Smooth muscle cell (in vitro differentiated cells): ENCODE results near the gene DR1. TPM values are rescaled to one million over a fixed set of nuclear protein-coding genes. Genes with fewer than 3 reads are reported as not detected.

Experiments used
- DNase-seq: peaks from one replicate; lab custom pipeline; 2025; ENCODE audit not compliant: unreplicated experiment; lab: John Stamatoyannopoulos, UW
- H2AFZ ChIP-seq: fragments of 200-600 bp; sonication (generic); 2 replicates; pipeline ENCODE4 v1.6.0; 2016; ENCODE audit warnings: antibody characterized with exemption, low read depth, mild to moderate bottlenecking
- H3F3A ChIP-seq: fragments of 200-600 bp; sonication (generic); 2 replicates; pipeline ENCODE4 v1.6.0; 2017; ENCODE audit warnings: antibody characterized with exemption, low read depth
- H3K27ac ChIP-seq: fragments of 200-600 bp; sonication (generic); 2 replicates; pipeline ENCODE4 v1.5.1; 2016; ENCODE audit warnings: low read depth, mild to moderate bottlenecking
- H3K27me3 ChIP-seq: fragments of 200-600 bp; sonication (generic); 2 replicates; pipeline ENCODE4 v1.6.1; 2016; ENCODE audit warnings: low read depth, mild to moderate bottlenecking
- H3K36me3 ChIP-seq: fragments of 200-600 bp; sonication (generic); 2 replicates; pipeline ENCODE4 v1.5.1; 2016; ENCODE audit warnings: low read depth
- H3K4me1 ChIP-seq: fragments of 200-600 bp; sonication (generic); 2 replicates; pipeline ENCODE4 v1.5.1; 2016; ENCODE audit warnings: low read depth
- H3K4me2 ChIP-seq: fragments of 200-600 bp; sonication (generic); 2 replicates; pipeline ENCODE4 v1.6.0; 2016; ENCODE audit warnings: mild to moderate bottlenecking
- H3K4me3 ChIP-seq: fragments of 200-600 bp; sonication (generic); 2 replicates; pipeline ENCODE4 v1.5.1; 2016; ENCODE audit warnings: mild to moderate bottlenecking
- H3K79me2 ChIP-seq: fragments of 200-600 bp; sonication (generic); 2 replicates; pipeline ENCODE4 v1.6.0; 2016; ENCODE audit warnings: low read depth, mild to moderate bottlenecking
- H3K9ac ChIP-seq: fragments of 200-600 bp; sonication (generic); 2 replicates; pipeline ENCODE4 v1.6.0; 2016; ENCODE audit warnings: low read depth
- H3K9me3 ChIP-seq: fragments of 200-600 bp; sonication (generic); replicated peaks from 2 replicates; pipeline ENCODE4 v1.5.1; 2016; ENCODE audit warnings: low read depth
- H4K20me1 ChIP-seq: fragments of 200-600 bp; sonication (generic); 2 replicates; pipeline ENCODE4 v1.6.0; 2016; ENCODE audit warnings: low read depth
- WGBS: methylation state at CpG from one replicate; pipeline ENCODE4 v1.1.7; 2016; ENCODE audit warnings: low lambda C conversion rate; 5-methylcytosine and 5-hydroxymethylcytosine counted together
- polyA plus RNA-seq: library from polyadenylated mRNA; unstranded; fragments of >200 nt; fragmentation: Nextera tagmentation; extraction: Ambion mirVana; gene quantifications from 2 replicates; pipeline ENCODE4 v1.2.1, GENCODE V29; 2016
- total RNA-seq: library from RNA; depleted of rRNA; stranded (reverse); fragments of >200 nt; gene quantifications from 2 replicates; pipeline ENCODE4 v1.2.3, GENCODE V29; 2014
- TF ChIP-seq, protein P1 (sequence below): fragments of 200-600 bp; sonication (generic); IDR thresholded peaks from 2 replicates; pipeline ENCODE4 v1.5.1; 2017; ENCODE audit warnings: borderline replicate concordance, mild to moderate bottlenecking, antibody characterized with exemption; ENCODE audit not compliant: insufficient read depth, poor library complexity, severe bottlenecking

DR1 gene
- total and polyA plus RNA-seq, 2 experiments from 2014 or later = 33.8 to 63.4 TPM

DNA sequence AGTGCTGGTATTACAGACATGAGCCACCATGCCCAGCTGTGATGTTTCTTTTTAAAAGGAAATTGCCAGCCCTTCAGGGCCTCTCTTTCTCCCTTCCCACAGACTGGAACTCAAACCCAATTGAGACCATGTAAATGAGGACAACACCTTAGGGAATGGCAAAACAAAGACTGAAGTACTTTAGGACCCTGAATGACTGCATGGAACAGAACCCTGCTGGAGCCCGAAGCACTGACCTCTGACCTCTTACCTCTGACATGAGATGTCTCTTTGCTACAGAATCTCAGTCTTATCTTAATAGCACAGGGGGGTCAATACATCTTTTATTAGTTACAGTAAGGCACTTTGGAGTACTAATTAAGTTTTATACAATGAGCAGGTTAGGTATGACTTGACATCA is 15.5 kb upstream of the DR1 start:
- no peak overlapping the region for H3K9ac ChIP-seq
- whole genome bisulfite sequencing = 88% methylated on average over 1 of the region's 1 CpG
- no peaks in the 10 kb centered on the region for H3K9me3 ChIP-seq
- H3K27me3 ChIP-seq = no peaks in the 10 kb centered on the region
- DNase-seq = no peak
- H2AFZ ChIP-seq = no peak overlapping the region
- H3K4me1 ChIP-seq = peaks cover 3% of the 10 kb centered on the region
- no peaks in the 10 kb centered on the region for H3F3A ChIP-seq
- H3K4me3 ChIP-seq = no peak overlapping the region
- no peak overlapping the region for H3K4me2 ChIP-seq
- H3K27ac ChIP-seq = no peak overlapping the region
- no peaks in the 10 kb centered on the region for H3K79me2 ChIP-seq
- TF ChIP-seq, protein P1, sequence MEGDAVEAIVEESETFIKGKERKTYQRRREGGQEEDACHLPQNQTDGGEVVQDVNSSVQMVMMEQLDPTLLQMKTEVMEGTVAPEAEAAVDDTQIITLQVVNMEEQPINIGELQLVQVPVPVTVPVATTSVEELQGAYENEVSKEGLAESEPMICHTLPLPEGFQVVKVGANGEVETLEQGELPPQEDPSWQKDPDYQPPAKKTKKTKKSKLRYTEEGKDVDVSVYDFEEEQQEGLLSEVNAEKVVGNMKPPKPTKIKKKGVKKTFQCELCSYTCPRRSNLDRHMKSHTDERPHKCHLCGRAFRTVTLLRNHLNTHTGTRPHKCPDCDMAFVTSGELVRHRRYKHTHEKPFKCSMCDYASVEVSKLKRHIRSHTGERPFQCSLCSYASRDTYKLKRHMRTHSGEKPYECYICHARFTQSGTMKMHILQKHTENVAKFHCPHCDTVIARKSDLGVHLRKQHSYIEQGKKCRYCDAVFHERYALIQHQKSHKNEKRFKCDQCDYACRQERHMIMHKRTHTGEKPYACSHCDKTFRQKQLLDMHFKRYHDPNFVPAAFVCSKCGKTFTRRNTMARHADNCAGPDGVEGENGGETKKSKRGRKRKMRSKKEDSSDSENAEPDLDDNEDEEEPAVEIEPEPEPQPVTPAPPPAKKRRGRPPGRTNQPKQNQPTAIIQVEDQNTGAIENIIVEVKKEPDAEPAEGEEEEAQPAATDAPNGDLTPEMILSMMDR = no peak
- H3K36me3 ChIP-seq = no peaks in the 10 kb centered on the region
- H4K20me1 ChIP-seq = no peaks in the 10 kb centered on the region

- no peaks in the 10 kb centered on the region for H4K20me1 ChIP-seq
- H3K4me1 ChIP-seq = no peaks in the 10 kb centered on the region
- no peak overlapping the region for H3K27ac ChIP-seq
- TF ChIP-seq, protein P1 = no peak
- H3K27me3 ChIP-seq = no peaks in the 10 kb centered on the region
- no peak overlapping the region for H2AFZ ChIP-seq
- DNase-seq = no peak
- no peaks in the 10 kb centered on the region for H3K36me3 ChIP-seq
- H3K9me3 ChIP-seq = no peaks in the 10 kb centered on the region
- no peak overlapping the region for H3K4me3 ChIP-seq
- H3K79me2 ChIP-seq = no peaks in the 10 kb centered on the region
- no peak overlapping the region for H3K9ac ChIP-seq
- no peaks in the 10 kb centered on the region for H3F3A ChIP-seq
- 90% methylated on average over 3 of the region's 3 CpGs for WGBS
- no peak overlapping the region for H3K4me2 ChIP-seq
Measured at GRCh38 chr1:93330617-93331016, 15.1 kb upstream of the DR1 start.

DNA sequence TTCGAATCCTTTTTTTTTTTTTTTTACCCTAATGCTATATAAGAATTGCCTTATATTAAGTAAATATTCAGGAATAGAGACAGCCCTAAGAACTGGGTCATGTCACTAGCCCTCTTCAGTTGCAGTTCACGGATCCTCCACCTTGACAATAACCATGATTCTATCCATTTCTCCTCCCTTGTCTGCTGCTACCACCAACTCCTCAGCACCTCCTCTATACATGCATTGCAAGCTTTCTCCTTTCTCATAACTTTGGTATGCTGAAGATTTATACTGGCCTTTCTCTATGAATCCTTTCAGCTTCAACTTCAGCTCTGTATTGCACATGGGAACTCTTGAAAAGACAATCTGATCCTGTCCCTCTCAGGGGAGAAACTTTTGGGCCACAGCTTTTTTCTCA is 14.3 kb upstream of the DR1 start:
- H3K4me1 ChIP-seq = no peaks in the 10 kb centered on the region
- no peaks in the 10 kb centered on the region for H3K9me3 ChIP-seq
- no peak overlapping the region for H3K4me3 ChIP-seq
- DNase-seq = no peak
- TF ChIP-seq, protein P1 = no peak
- H3K9ac ChIP-seq = no peak overlapping the region
- no peaks in the 10 kb centered on the region for H3F3A ChIP-seq
- no peak overlapping the region for H3K4me2 ChIP-seq
- WGBS = 88% methylated on average over 2 of the region's 2 CpGs
- H3K36me3 ChIP-seq = no peaks in the 10 kb centered on the region
- H3K27me3 ChIP-seq = no peaks in the 10 kb centered on the region
- no peaks in the 10 kb centered on the region for H3K79me2 ChIP-seq
- no peak overlapping the region for H2AFZ ChIP-seq
- H3K27ac ChIP-seq = no peak overlapping the region
- no peaks in the 10 kb centered on the region for H4K20me1 ChIP-seq

GRCh38 chr1:93332368-93332767 is 13.3 kb upstream of the DR1 start:
- Histone ChIP-seq H3K4me1 (no peaks in the 10 kb centered on the region), H3K4me3 (no peak overlapping the region), H3K9ac (no peak overlapping the region), H4K20me1 (no peaks in the 10 kb centered on the region), H3K27ac (no peak overlapping the region), H3K36me3 (no peaks in the 10 kb centered on the region), H3K27me3 (no peaks in the 10 kb centered on the region), H3F3A (no peaks in the 10 kb centered on the region), H3K4me2 (no peak overlapping the region), H3K9me3 (no peaks in the 10 kb centered on the region), H3K79me2 (no peaks in the 10 kb centered on the region), H2AFZ (no peak overlapping the region)
- TF ChIP-seq, protein P1 = no peak
- no peak for DNase-seq
- WGBS = 95% methylated on average over 1 of the region's 1 CpG
